IgD-negative memory B cell (primary cell): ENCODE measurements around the gene RAD50. TPM values are rescaled to one million over a fixed set of nuclear protein-coding genes. Genes with fewer than 3 reads are reported as not detected.
"Not testable (repeated sequence)": the region's sequence is repeated elsewhere in the genome, so short reads cannot be mapped to it uniquely, and the experiment has no call there.

ENCODE experiments used
- H3K27ac Mint-ChIP-seq, 3 donors: one replicate each; pipeline ENCODE4 v1.8.0; 2020 to 2022; ENCODE audit warnings: mild to moderate bottlenecking in 3 of 3, mixed read lengths in 3 of 3, moderate library complexity in 1 of 3
- H3K27me3 Mint-ChIP-seq: one replicate; pipeline ENCODE4 v1.8.0; 2021; ENCODE audit warnings: mixed read lengths
- H3K36me3 Mint-ChIP-seq: one replicate; pipeline ENCODE4 v1.8.0; 2020; ENCODE audit warnings: mild to moderate bottlenecking, mixed read lengths
- H3K4me1 Mint-ChIP-seq, 3 donors: one replicate each; pipeline ENCODE4 v1.8.0; 2020 to 2022; ENCODE audit warnings: mixed read lengths in 3 of 3, mild to moderate bottlenecking in 1 of 3
- H3K4me3 Mint-ChIP-seq, 4 donors: one replicate each; pipeline ENCODE4 v1.8.0; 2020 to 2022; ENCODE audit warnings: mild to moderate bottlenecking in 4 of 4, mixed read lengths in 4 of 4, moderate library complexity in 3 of 4
- H3K9me3 Mint-ChIP-seq, 3 donors: one replicate each; pipeline ENCODE4 v1.8.0; 2020 to 2021; ENCODE audit warnings: mixed read lengths in 3 of 3, mild to moderate bottlenecking in 1 of 3
- polyA plus RNA-seq: library from polyadenylated mRNA; unstranded; fragments of 300-500 nt; fragmentation: Illumina TruSeq; gene quantifications from one replicate; pipeline ENCODE4 v1.2.3, GENCODE V29; 2021

The RAD50 gene
- 33.4 TPM for polyA plus RNA-seq

DNA sequence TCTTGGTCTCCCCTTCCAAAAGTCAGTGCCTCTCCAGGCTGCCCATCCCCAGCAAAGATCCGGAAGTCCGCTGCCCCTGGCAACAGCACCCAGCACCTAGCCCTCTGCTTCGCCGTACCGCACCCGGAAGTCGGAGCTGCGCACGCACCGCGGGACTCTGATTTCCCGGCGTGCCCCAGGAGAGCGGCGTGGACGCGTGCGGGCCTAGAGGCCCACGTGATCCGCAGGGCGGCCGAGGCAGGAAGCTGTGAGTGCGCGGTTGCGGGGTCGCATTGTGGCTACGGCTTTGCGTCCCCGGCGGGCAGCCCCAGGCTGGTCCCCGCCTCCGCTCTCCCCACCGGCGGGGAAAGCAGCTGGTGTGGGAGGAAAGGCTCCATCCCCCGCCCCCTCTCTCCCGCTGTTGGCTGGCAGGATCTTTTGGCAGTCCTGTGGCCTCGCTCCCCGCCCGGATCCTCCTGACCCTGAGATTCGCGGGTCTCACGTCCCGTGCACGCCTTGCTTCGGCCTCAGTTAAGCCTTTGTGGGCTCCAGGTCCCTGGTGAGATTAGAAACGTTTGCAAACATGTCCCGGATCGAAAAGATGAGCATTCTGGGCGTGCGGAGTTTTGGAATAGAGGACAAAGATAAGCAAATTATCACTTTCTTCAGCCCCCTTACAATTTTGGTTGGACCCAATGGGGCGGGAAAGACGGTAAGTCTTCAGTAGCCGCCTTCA, at the start of gene RAD50:
RAD50 (plus strand) TSS at position 215 of the 715 bp plus-strand sequence; CDS start at position 563, 348 bp downstream.
- H3K4me1 Mint-ChIP-seq = peaks cover 10 to 26% (median 20%) of the 10 kb centered on the region in 3 donors
- H3K27me3 Mint-ChIP-seq = no peaks in the 10 kb centered on the region
- peaks cover 0 to 5% (median 0%) of the 10 kb centered on the region in 3 donors for H3K9me3 Mint-ChIP-seq
- peak within 1 kb of the TSS; percentile 95 to 99 (median 97) for H3K27ac Mint-ChIP-seq
- peak within 1 kb of the TSS; percentile 93 to 98 (median 96) for H3K4me3 Mint-ChIP-seq
- no peaks in the 10 kb centered on the region for H3K36me3 Mint-ChIP-seq

DNA sequence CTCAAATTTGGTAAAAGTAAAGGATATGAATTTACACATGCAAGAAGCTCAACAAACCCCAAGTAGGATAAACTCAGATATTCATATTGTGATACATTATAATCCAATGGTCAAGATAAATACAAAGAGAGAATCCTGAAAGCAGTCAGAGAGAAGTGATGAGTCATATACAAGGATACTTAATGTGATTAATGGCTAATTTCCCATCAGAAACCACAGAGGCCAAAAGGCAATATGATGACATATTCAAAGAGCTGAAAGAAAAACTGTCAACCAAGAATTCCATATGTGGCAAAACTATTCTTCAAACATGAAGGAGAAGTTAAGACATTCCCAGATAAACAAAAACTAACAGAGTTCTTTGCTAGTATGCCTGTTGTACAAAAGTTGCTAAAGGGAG, 46.7 kb upstream of the RAD50 start:
- no peak overlapping the region for H3K4me3 Mint-ChIP-seq
- H3K9me3 Mint-ChIP-seq = peaks cover 0 to 7% (median 0%) of the 10 kb centered on the region in 3 donors
- peaks cover 2% of the 10 kb centered on the region for H3K36me3 Mint-ChIP-seq
- no peak overlapping the region for H3K27ac Mint-ChIP-seq
- H3K27me3 Mint-ChIP-seq = no peaks in the 10 kb centered on the region
- H3K4me1 Mint-ChIP-seq = peaks cover 4 to 7% (median 7%) of the 10 kb centered on the region in 3 donors

- H3K27me3 Mint-ChIP-seq, H3K36me3 Mint-ChIP-seq, H3K9me3 Mint-ChIP-seq, H3K4me1 Mint-ChIP-seq, H3K4me3 Mint-ChIP-seq, H3K27ac Mint-ChIP-seq: not testable (repeated sequence)
Observed at GRCh38 chr5:132513618-132514336, 43.0 kb upstream of the RAD50 start.

GRCh38 chr5:132522067-132522466, 34.7 kb upstream of the RAD50 start:
- not testable (repeated sequence) for H3K36me3 Mint-ChIP-seq, H3K27me3 Mint-ChIP-seq, H3K9me3 Mint-ChIP-seq, H3K27ac Mint-ChIP-seq, H3K4me3 Mint-ChIP-seq
- H3K4me1 Mint-ChIP-seq = peaks cover 23 to 35% (median 23%) of the 10 kb centered on the region in 3 donors

- not testable (repeated sequence) for H3K36me3 Mint-ChIP-seq, H3K9me3 Mint-ChIP-seq, H3K27me3 Mint-ChIP-seq
- H3K4me3 Mint-ChIP-seq = peak overlapping the region in 2 of 4 donors; percentile 0 to 76
- H3K4me1 Mint-ChIP-seq = peaks cover 27 to 50% (median 37%) of the 10 kb centered on the region in 3 donors
- peak overlapping the region in 1 of 3 donors; percentile 0 for H3K27ac Mint-ChIP-seq
Observed at GRCh38 chr5:132524877-132525276, 31.9 kb upstream of the RAD50 start.

GRCh38 chr5:132525299-132525724, 31.5 kb upstream of the RAD50 start:
- no peaks in the 10 kb centered on the region for H3K36me3 Mint-ChIP-seq
- H3K27me3 Mint-ChIP-seq = no peaks in the 10 kb centered on the region
- peak overlapping the region in 3 of 4 donors; percentile 0 to 76 (median 67) for H3K4me3 Mint-ChIP-seq
- H3K9me3 Mint-ChIP-seq = peaks cover 0 to 4% (median 0%) of the 10 kb centered on the region in 3 donors
- H3K4me1 Mint-ChIP-seq = peaks cover 25 to 50% (median 37%) of the 10 kb centered on the region in 3 donors
- peak overlapping the region in 2 of 3 donors; percentile 0 to 78 for H3K27ac Mint-ChIP-seq

DNA sequence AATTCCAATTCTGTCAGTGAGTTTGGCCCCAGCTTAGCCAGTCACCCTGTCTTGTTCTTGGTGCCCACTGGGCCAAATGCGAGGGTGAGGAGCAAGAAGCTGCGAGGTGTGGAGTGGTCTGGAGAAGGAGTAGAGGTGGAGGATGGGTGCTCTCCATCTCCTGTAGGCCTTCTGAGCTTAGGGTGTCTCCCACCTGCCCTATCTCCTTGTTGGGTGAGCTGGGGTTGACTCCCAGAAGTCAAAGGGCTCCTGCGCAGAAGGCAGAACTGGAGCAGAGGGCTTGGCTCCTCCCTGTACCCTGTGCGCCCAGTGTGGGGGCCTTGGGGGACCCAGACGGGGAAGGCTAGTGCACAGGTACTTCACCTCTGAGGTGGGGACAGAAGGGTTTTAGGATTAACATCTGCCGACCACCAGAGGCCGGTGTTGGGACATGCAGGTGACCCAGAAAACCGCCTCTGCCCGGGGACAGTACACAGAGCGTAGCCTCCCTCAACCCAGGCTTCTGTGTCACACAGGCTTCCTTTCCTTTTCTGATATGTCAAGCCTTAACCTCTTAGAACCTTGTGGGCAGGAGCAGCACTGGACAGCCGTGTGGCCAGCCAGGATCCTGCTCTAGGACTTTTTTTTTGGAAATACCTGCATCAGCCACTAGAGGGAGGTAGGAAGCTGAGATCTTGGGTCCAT, 30.3 kb upstream of the RAD50 start:
- Mint-ChIP-seq H3K36me3 (no peaks in the 10 kb centered on the region), H3K4me3 (peak overlapping the region in 2 of 4 donors; percentile 66 to 84), H3K27ac (no peak overlapping the region), H3K9me3 (no peaks in the 10 kb centered on the region), H3K4me1 (peaks cover 20 to 46% (median 34%) of the 10 kb centered on the region in 3 donors), H3K27me3 (no peaks in the 10 kb centered on the region)

DNA sequence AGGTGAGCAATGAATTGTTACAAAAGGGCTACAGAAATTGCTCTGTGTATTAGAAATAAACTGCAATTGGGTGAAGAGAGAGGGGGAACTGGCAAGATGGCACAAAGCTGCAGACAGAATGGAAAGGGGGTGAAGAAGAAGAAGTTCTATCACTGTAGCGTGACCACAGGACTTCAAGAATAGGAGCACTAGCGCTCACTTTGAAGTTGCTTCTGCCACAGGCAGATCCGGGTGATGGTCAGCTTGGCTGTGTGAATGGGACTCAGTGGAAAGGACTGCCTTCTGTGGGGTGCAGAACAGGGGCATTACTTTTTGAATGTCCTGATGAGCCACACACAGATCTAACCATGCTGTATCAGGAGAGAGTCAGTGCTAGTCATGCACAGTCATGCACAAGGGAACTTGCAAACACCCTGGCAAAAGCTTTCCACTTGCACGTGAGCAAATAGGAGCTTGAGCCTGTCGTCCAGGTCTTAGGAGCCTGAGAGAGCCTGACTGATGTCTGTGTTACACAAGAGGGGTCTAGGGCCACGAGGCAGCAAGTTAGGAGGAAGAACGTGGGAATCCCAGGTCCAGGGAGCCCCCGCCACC, 29.7 kb upstream of the RAD50 start:
- Mint-ChIP-seq H3K27ac (no peak overlapping the region), H3K4me3 (peak overlapping the region in 2 of 4 donors; percentile 12 to 28), H3K27me3 (no peaks in the 10 kb centered on the region), H3K9me3 (no peaks in the 10 kb centered on the region), H3K4me1 (peaks cover 20 to 46% (median 34%) of the 10 kb centered on the region in 3 donors), H3K36me3 (no peaks in the 10 kb centered on the region)

- H3K27me3 Mint-ChIP-seq = peaks cover 3% of the 10 kb centered on the region
- H3K27ac Mint-ChIP-seq = no peak overlapping the region
- H3K36me3 Mint-ChIP-seq = no peaks in the 10 kb centered on the region
- no peaks in the 10 kb centered on the region for H3K9me3 Mint-ChIP-seq
- H3K4me3 Mint-ChIP-seq = no peak overlapping the region
- peaks cover 20 to 46% (median 34%) of the 10 kb centered on the region in 3 donors for H3K4me1 Mint-ChIP-seq
Observed at GRCh38 chr5:132528021-132528420, 28.8 kb upstream of the RAD50 start.

DNA sequence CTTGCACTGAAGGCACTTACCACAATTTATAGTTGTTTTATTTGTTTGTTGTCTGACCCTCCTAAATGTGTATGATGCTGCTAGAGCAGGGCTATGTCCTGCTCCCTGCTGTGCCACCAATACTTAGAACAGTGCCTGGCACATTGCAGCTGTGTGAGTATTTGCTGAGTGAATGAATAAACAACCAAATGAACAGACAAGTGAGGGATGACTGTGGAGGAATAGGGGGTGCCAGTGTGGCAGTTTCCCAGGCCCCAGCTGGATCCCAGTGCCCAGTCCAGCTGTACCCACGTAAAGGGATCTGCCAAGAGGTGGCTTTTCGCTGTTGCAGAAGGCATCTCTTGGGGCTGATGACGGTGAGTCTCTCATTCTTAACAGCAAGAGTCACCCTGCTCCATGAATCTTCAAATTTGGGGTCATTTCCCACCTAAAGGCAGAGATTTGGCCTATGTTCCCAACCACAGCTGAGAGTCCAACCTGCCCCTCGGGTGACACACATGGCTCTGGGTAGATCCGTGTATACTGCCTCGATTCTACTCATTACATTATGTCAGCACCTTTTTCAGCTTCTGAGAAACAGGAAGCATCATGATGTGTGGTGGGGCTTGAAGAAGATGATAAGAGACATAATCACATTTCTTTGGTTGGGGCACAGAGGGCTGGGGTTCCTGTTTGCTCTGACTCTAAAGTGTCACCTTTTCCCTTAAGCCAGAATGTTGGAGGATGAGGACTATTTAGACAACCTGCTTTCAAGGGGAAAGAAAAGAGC, 27.7 kb upstream of the RAD50 start:
- Mint-ChIP-seq H3K4me3 (peak overlapping the region in 1 of 4 donors; percentile 38), H3K27ac (no peak overlapping the region), H3K4me1 (peaks cover 20 to 44% (median 34%) of the 10 kb centered on the region in 3 donors), H3K27me3 (peaks cover 3% of the 10 kb centered on the region), H3K9me3 (no peaks in the 10 kb centered on the region), H3K36me3 (no peaks in the 10 kb centered on the region)

GRCh38 chr5:132530946-132531345, 25.8 kb upstream of the RAD50 start:
- no peaks in the 10 kb centered on the region for H3K9me3 Mint-ChIP-seq
- H3K4me3 Mint-ChIP-seq = no peak overlapping the region
- H3K4me1 Mint-ChIP-seq = peaks cover 8 to 25% (median 22%) of the 10 kb centered on the region in 3 donors
- H3K27ac Mint-ChIP-seq = no peak overlapping the region
- no peaks in the 10 kb centered on the region for H3K36me3 Mint-ChIP-seq
- peaks cover 6% of the 10 kb centered on the region for H3K27me3 Mint-ChIP-seq

DNA sequence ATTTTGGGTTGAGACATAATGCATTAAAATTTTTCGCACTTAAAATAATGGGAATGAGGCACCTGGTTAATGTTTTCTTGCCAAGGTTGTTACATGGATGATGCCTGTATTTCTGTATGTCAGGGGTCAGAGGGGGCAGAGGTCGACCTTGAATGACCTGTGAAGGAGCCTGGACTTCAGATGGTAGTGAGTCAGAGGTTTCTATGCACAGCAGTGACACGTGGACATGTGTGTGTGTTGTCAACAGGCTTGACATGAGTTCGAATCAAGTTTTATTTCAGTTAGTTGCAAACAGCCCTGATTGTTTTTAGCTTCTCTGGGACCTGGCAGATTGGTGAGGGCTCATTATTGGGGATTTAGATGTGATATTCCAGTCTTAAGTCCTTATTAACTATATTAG, 17.1 kb upstream of the RAD50 start:
- Mint-ChIP-seq H3K27ac (no peak overlapping the region), H3K9me3 (no peaks in the 10 kb centered on the region), H3K4me1 (no peaks in the 10 kb centered on the region), H3K36me3 (no peaks in the 10 kb centered on the region), H3K27me3 (no peaks in the 10 kb centered on the region), H3K4me3 (no peak overlapping the region)

- H3K4me3 Mint-ChIP-seq = no peak overlapping the region
Observed at GRCh38 chr5:132540149-132540548, 16.6 kb upstream of the RAD50 start.

GRCh38 chr5:132540764-132541163, 16.0 kb upstream of the RAD50 start:
- Mint-ChIP-seq H3K9me3 (no peaks in the 10 kb centered on the region), H3K4me3 (no peak overlapping the region), H3K4me1 (no peaks in the 10 kb centered on the region), H3K27ac (no peak overlapping the region), H3K36me3 (no peaks in the 10 kb centered on the region), H3K27me3 (no peaks in the 10 kb centered on the region)

More at GRCh38 chr5:132540149-132540548, 16.6 kb upstream of the RAD50 start:
- H3K36me3 Mint-ChIP-seq = no peaks in the 10 kb centered on the region
- no peaks in the 10 kb centered on the region for H3K27me3 Mint-ChIP-seq
- H3K9me3 Mint-ChIP-seq = no peaks in the 10 kb centered on the region
- no peak overlapping the region for H3K27ac Mint-ChIP-seq
- H3K4me1 Mint-ChIP-seq = no peaks in the 10 kb centered on the region
